Heart left ventricle (tissue), 16 donors: ENCODE measurements around the gene AMIGO3. TPM values are rescaled to one million over a fixed set of nuclear protein-coding genes. Genes with fewer than 3 reads are reported as not detected.
"Not testable (repeated sequence)": the region's sequence is repeated elsewhere in the genome, so short reads cannot be mapped to it uniquely, and the experiment has no call there.

Source experiments
- ATAC-seq, 4 donors: fragments of 200-7000 bp; cut with Tn5 transposase; one replicate each; pipeline ENCODE4 v1.9.1; 2020 to 2022; ENCODE audit warnings: moderate library complexity in 4 of 4, mild to moderate bottlenecking in 3 of 4, moderate number of reproducible peaks in 1 of 4
- DNase-seq, 5 donors: peaks; one replicate each; pipeline ENCODE4 v3.0.0-alpha.2; 2020
- H3K27ac ChIP-seq, 12 donors: fragments of 200-600 bp; sonication (generic) in 4 of 12; one replicate each; pipeline versions ENCODE4 v1.5.0 to v1.8.0; 2016 to 2022; ENCODE audit warnings: mild to moderate bottlenecking in 2 of 12
- H3K27me3 ChIP-seq, 9 donors: fragments of 200-600 bp; sonication (generic) in 2 of 9; one replicate each; pipeline versions ENCODE4 v1.5.1 to v1.8.0; 2016 to 2022; ENCODE audit warnings: mild to moderate bottlenecking in 3 of 9
- H3K36me3 ChIP-seq, 9 donors: fragments of 200-600 bp; sonication (generic) in 2 of 9; one replicate each; pipeline versions ENCODE4 v1.5.0 to v1.8.0; 2018 to 2022; ENCODE audit warnings: mild to moderate bottlenecking in 2 of 9
- H3K4me1 ChIP-seq, 12 donors: fragments of 200-600 bp; sonication (generic) in 4 of 12; one replicate each; pipeline versions ENCODE4 v1.5.0 to v1.8.0; 2016 to 2022; ENCODE audit warnings: mild to moderate bottlenecking in 3 of 12
- H3K4me3 ChIP-seq, 12 donors: fragments of 200-600 bp; sonication (generic) in 4 of 12; one replicate each; pipeline versions ENCODE4 v1.5.0 to v1.8.0; 2017 to 2022; ENCODE audit warnings: mild to moderate bottlenecking in 9 of 12, moderate library complexity in 4 of 12
- H3K9me3 ChIP-seq, 12 donors: fragments of 200-600 bp; sonication (generic) in 4 of 12; one replicate each; pipeline versions ENCODE4 v1.5.0 to v1.8.0; 2016 to 2022; ENCODE audit warnings: mild to moderate bottlenecking in 1 of 12
- POLR2A ChIP-seq, 2 donors: fragments of 450-650 bp; IDR thresholded peaks; one replicate each; pipeline ENCODE4 v1.6.1; 2017; ENCODE audit warnings: antibody characterized with exemption in 2 of 2, mild to moderate bottlenecking in 2 of 2, moderate library complexity in 2 of 2
- WGBS, 4 donors: extraction: QIAGEN DNeasy Blood & Tissue Kit in 2 of 4; methylation state at CpG; one replicate each; pipeline versions ENCODE4 v1.1.5 to v1.1.7; 2013 to 2018; 5-methylcytosine and 5-hydroxymethylcytosine counted together
- intact Hi-C, 10 donors: fragments of 100-400 bp; cut with DNase I; formaldehyde crosslinking; loops; one replicate each; pipeline versions ENCODE4 v1.11.1 to v1.14.2; 2022
- polyA plus RNA-seq, 2 donors: library from polyadenylated mRNA; stranded (reverse); fragments of 200-250 nt; gene quantifications; one replicate each; pipeline ENCODE4 v1.2.3, GENCODE V29; 2013
- total RNA-seq, 9 donors: library from RNA; depleted of rRNA in 2 of 9; stranded (reverse); fragments of >200 nt in 2 of 9; fragmentation: NEBNext Ultra II Directional in 3 of 9; extraction: Animal tissue kit (Norgen Biotek cat#: 25700) in 3 of 9; gene quantifications; one replicate each; pipeline versions ENCODE4 v1.1.0 to v1.2.4, GENCODE V29; 2016 to 2023
- TF ChIP-seq, protein P1 (sequence below), 12 donors: fragments of 200-600 bp; sonication (generic) in 4 of 12; IDR thresholded peaks; one replicate each; pipeline versions ENCODE4 v1.5.0 to v1.8.0; 2018 to 2022; ENCODE audit warnings: antibody characterized with exemption in 12 of 12, mild to moderate bottlenecking in 5 of 12
- donor health status: ischemic (EF 13 %, LVEDD 7.1; RV severe dilation, severe dysfunction).
- donor health status: healthy with polysubstance abuse.
- donor health status: DM: no; HTN: yes; CAD: no.
- donor health status: DM: no; HTN: no; CAD: no.
- donor health status: ischemic (EF 25% LVEDD 6.9; RV normal size, moderate dysfunction).
- donor health status: ischemic (EF 25% LVEDD 5.7; RV mildly dilated, moderate dysfunction).
- donor health status: healthy.
- donor health status: DM: yes; HTN: yes; CAD: no.
- donor health status: ischemic (EF 35%, LVEDD 5.7; RV mildly dilated, moderate dysfunction).
- donor health status: nonischemic (EF 11% LVEDD 7.7; RV severe dilation, severe dysfunction).
- donor health status: DM: yes; HTN: yes; CAD: no.
- donor health status: PGD.
- donor health status: ischemic (EF 29% LVEDD 5.4; RV normal size, mild dysfunction).
- donor health status: nonischemic (EF 23%, LVEDD 6.1; RV moderate dilation, normal function).

AMIGO3 gene
- total and polyA plus RNA-seq, 11 donors = 0.14 to 1.4 (median 0.69) TPM; not detected in 6

DNA sequence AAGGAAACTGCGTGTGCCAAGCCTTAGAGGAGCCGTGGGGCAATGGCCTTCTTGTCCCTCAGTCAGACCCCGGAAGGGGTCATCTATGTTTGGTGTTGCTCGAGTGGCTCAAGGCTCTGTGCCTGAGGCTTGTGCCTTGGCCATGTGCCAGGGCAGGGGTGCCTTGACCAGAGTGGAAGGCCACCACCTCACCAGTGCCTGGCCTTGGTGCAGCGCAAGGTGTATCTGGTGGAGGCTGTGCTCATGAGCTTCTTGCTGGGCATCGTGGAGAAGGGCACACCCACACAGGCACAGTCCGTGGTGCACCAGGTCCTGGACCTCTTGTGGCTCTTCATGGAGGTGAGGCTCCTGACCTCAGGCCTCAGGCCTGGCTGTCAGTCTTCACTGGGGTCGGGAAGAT lies 19.5 kb downstream of the AMIGO3 start:
- H3K9me3 ChIP-seq = no peaks in the 10 kb centered on the region
- peak overlapping the region in 2 of 12 donors; percentile 4 to 67 for H3K27ac ChIP-seq
- no peak for ATAC-seq
- WGBS, 4 donors = 71 to 77% (median 76%) methylated on average over 4 to 8 of the region's 8 CpGs
- DNase-seq = no peak
- intact Hi-C loops = loop anchor here in 5 of 10 donors (5.0 to 10.0 kb wide), 7 partner anchors 137 to 215 kb away; partner anchors contain the start of gene MST1R (in 2 of the 5)
- H3K36me3 ChIP-seq = peaks cover 0 to 72% (median 43%) of the 10 kb centered on the region in 9 donors
- TF ChIP-seq, protein P1, sequence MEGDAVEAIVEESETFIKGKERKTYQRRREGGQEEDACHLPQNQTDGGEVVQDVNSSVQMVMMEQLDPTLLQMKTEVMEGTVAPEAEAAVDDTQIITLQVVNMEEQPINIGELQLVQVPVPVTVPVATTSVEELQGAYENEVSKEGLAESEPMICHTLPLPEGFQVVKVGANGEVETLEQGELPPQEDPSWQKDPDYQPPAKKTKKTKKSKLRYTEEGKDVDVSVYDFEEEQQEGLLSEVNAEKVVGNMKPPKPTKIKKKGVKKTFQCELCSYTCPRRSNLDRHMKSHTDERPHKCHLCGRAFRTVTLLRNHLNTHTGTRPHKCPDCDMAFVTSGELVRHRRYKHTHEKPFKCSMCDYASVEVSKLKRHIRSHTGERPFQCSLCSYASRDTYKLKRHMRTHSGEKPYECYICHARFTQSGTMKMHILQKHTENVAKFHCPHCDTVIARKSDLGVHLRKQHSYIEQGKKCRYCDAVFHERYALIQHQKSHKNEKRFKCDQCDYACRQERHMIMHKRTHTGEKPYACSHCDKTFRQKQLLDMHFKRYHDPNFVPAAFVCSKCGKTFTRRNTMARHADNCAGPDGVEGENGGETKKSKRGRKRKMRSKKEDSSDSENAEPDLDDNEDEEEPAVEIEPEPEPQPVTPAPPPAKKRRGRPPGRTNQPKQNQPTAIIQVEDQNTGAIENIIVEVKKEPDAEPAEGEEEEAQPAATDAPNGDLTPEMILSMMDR (IDR thresholded peaks at IDR 0.05) = no peak
- no peak for TF ChIP-seq POLR2A (IDR thresholded peaks at IDR 0.05)
- no peaks in the 10 kb centered on the region for H3K27me3 ChIP-seq
- H3K4me3 ChIP-seq = no peak overlapping the region
- peaks cover 0 to 30% (median 5%) of the 10 kb centered on the region in 12 donors for H3K4me1 ChIP-seq

DNA sequence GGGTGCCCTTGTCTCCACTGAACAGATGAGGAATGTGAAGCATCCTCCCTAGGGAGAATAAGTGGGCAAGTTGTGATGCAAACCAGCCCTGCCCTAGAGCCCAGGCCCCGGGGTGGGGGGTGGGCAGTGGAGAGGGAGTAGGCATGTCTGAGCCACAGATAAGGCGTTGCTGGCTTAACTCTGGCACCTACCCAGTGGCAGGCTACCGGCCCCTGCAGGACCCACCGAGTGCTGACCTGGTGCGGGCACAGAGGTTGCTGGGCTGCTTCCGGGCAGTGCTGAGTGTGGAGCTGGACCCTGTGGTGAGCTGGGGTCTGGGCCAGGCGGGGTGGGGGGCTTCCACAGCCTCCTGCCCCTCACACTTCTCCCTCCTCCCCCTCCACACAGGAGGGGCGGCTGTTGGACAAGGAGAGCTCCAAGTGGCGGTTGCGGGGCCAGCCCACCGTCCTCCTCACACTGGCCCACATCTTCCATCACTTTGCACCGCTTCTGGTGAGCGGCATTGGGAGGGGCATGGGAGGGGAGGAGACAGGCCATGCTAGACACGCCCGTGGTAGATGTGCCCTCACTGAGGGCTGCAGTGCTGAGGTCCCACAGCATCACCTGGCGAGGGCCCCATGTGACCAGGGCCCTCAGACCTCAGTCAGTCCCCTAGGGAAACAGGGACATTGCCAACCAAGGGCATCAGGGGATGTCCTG lies 20.1 kb downstream of the AMIGO3 start:
- no peaks in the 10 kb centered on the region for H3K9me3 ChIP-seq
- peak in 2 of 5 donors; percentile 45 to 52 for DNase-seq

GRCh38 chr3:49695350-49696015 lies 24.0 kb downstream of the AMIGO3 start:
- WGBS, 4 donors = 64 to 70% (median 68%) methylated on average over 4 of the region's 4 CpGs
- Histone ChIP-seq H3K36me3 (peaks cover 0 to 33% (median 14%) of the 10 kb centered on the region in 9 donors), H3K27ac (peak overlapping the region in 8 of 12 donors; percentile 30 to 66 (median 40)), H3K4me1 (peaks cover 0 to 40% (median 14%) of the 10 kb centered on the region in 12 donors)
- DNase-seq, H3K27me3 ChIP-seq, intact Hi-C loops, H3K9me3 ChIP-seq, H3K4me3 ChIP-seq: not testable (repeated sequence)
- peak; percentile 61 to 84 (median 79) for ATAC-seq

More for the DNA sequence above, 20.1 kb downstream of the AMIGO3 start:
- peaks cover 0 to 66% (median 38%) of the 10 kb centered on the region in 9 donors for H3K36me3 ChIP-seq
- peak; percentile 5 to 55 (median 16) for ATAC-seq
- WGBS, 4 donors = 54 to 75% (median 71%) methylated on average over 12 to 16 of the region's 16 CpGs
- intact Hi-C loops = no loop called here
- no peak for TF ChIP-seq POLR2A (IDR thresholded peaks at IDR 0.05)
- TF ChIP-seq, protein P1 (IDR thresholded peaks at IDR 0.05) = no peak
- no peaks in the 10 kb centered on the region for H3K27me3 ChIP-seq
- no peak overlapping the region for H3K4me3 ChIP-seq
- peak overlapping the region in 6 of 12 donors; percentile 4 to 67 (median 56) for H3K27ac ChIP-seq
- H3K4me1 ChIP-seq = peaks cover 0 to 33% (median 5%) of the 10 kb centered on the region in 12 donors

GRCh38 chr3:49694409-49695070 lies 24.9 kb downstream of the AMIGO3 start:
- H3K9me3 ChIP-seq, H3K4me3 ChIP-seq, H3K27me3 ChIP-seq, intact Hi-C loops, DNase-seq, ATAC-seq: not testable (repeated sequence)
- 50 to 68% (median 67%) methylated on average over 6 of the region's 6 CpGs for WGBS, 4 donors
- Histone ChIP-seq H3K4me1 (peaks cover 0 to 45% (median 18%) of the 10 kb centered on the region in 12 donors), H3K27ac (peak overlapping the region in 5 of 12 donors; percentile 30 to 66 (median 46)), H3K36me3 (peaks cover 0 to 24% (median 7%) of the 10 kb centered on the region in 9 donors)

DNA sequence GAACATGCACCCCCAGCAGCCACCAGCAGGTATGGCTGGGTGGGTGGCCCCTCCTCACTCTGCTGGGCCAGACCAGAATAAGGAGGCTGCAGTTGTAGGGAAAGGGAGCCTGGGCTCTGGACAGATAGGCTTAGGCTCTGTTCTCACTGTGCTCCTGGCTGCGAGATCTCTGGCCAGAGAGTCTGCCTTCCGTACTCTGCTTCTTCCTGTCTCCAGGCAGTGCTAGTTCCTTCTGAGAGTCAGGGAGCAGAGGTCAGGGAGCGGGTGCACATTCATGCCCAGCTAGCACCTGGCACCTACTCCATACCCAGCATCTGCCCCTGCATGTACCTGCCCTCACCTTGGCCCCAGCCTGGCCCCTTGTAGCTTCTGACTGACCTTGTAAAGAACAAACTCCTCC lies 28.0 kb downstream of the AMIGO3 start:
- H3K4me3 ChIP-seq, DNase-seq, H3K27ac ChIP-seq, H3K36me3 ChIP-seq, ATAC-seq, H3K9me3 ChIP-seq, intact Hi-C loops, H3K27me3 ChIP-seq: not testable (repeated sequence)
- WGBS, 4 donors = 86 to 96% (median 88%) methylated on average over 3 of the region's 3 CpGs
- H3K4me1 ChIP-seq = peaks cover 5 to 59% (median 25%) of the 10 kb centered on the region in 12 donors

- H3K4me3 ChIP-seq = peak overlapping the region in 5 of 12 donors; percentile 86 to 100 (median 97)
- intact Hi-C loops, H3K27ac ChIP-seq, H3K36me3 ChIP-seq, ATAC-seq, H3K9me3 ChIP-seq, DNase-seq, H3K27me3 ChIP-seq: not testable (repeated sequence)
- H3K4me1 ChIP-seq = peaks cover 5 to 65% (median 25%) of the 10 kb centered on the region in 12 donors
- WGBS, 4 donors = 87 to 100% (median 92%) methylated on average over 1 to 3 of the region's 3 CpGs
These were observed 28.6 kb downstream of the AMIGO3 start for GRCh38 chr3:49690856-49691255.

DNA sequence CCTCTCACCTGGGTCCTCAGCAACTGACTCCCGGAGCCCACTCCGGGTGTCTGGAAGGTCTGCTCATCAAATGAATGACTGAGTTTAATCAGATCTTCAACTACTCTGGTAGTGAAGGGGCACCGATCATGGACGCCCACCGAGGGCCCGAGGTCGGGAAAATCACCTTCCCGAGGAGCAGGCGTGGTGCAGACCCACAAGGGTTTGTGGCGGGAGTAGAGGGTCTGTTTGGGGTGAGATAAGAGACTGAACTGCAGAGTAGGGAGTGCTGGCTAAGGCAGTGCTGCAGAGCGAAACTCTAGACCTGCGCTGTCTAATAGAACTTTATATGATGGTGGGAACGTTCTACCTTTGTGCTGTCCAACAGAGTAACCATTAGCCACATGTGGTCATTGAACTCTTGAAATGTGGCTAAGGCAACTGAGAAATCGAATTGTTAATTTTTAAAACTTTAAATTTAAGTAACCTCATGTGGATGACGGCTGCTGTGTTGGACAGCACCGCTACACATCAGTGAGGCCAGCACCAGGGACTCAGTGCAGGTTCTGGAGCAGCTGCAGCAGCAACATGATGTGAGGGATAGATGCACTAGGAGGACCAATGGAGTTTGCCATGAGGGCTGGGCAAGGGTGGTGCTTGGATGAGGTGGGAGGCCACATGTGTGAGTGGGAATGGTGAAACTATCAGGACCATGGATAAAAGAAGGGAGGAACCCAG lies 29.4 kb downstream of the AMIGO3 start:
- intact Hi-C loops, H3K27me3 ChIP-seq, ATAC-seq, H3K36me3 ChIP-seq, H3K9me3 ChIP-seq, DNase-seq: not testable (repeated sequence)
- Histone ChIP-seq H3K4me1 (peaks cover 5 to 61% (median 25%) of the 10 kb centered on the region in 12 donors), H3K4me3 (peak overlapping the region; percentile 73 to 100 (median 97)), H3K27ac (peak overlapping the region in 11 of 12 donors; percentile 50 to 92 (median 83))
- 8 to 11% (median 9%) methylated on average over 15 to 16 of the region's 16 CpGs for WGBS, 4 donors
